ENCODE results near the gene POLA1. TPM values are rescaled to one million over a fixed set of nuclear protein-coding genes. Genes with fewer than 3 reads are reported as not detected.

The POLA1 gene
- total and polyA plus RNA-seq, 2 experiments from 2014 or later, result 19.4 to 22.9 TPM

DNA sequence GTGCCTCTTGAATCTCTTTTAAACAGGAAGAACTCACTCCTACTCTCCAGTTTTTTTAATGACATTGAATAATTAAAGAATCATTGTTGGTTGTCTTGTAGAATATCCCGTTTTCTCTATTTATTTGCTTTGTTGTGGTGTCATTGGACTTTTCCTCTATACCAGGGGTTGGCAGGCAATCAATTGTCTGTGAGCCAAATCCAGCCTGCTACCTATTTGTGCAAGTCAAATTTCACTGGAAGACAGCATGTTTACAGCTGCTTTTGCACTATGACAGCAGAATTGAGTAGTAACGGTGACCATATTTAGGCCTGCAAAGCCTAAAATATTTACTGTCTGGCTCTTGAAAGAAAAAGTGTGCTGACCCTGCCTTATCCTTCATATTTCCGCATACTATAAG is 34.8 kb downstream of the POLA1 start:
- Histone ChIP-seq H3K36me3 (peaks cover 41% of the 10 kb centered on the region), H3K27me3 (no peaks in the 10 kb centered on the region), H3K9me3 (ENCODE audit: low read depth) (no peaks in the 10 kb centered on the region), H3K4me3 (no peak overlapping the region), H3K27ac (no peak overlapping the region), H3K4me1 (ENCODE audit: low read depth) (peaks cover 8% of the 10 kb centered on the region)
- TF ChIP-seq, protein P1, sequence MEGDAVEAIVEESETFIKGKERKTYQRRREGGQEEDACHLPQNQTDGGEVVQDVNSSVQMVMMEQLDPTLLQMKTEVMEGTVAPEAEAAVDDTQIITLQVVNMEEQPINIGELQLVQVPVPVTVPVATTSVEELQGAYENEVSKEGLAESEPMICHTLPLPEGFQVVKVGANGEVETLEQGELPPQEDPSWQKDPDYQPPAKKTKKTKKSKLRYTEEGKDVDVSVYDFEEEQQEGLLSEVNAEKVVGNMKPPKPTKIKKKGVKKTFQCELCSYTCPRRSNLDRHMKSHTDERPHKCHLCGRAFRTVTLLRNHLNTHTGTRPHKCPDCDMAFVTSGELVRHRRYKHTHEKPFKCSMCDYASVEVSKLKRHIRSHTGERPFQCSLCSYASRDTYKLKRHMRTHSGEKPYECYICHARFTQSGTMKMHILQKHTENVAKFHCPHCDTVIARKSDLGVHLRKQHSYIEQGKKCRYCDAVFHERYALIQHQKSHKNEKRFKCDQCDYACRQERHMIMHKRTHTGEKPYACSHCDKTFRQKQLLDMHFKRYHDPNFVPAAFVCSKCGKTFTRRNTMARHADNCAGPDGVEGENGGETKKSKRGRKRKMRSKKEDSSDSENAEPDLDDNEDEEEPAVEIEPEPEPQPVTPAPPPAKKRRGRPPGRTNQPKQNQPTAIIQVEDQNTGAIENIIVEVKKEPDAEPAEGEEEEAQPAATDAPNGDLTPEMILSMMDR (IDR thresholded peaks at IDR 0.05; ENCODE audit: low read depth, low read length), result no peak
- no peak for DNase-seq (ENCODE audit: low read depth in 1 of 2, low spot score in 1 of 2)

DNA sequence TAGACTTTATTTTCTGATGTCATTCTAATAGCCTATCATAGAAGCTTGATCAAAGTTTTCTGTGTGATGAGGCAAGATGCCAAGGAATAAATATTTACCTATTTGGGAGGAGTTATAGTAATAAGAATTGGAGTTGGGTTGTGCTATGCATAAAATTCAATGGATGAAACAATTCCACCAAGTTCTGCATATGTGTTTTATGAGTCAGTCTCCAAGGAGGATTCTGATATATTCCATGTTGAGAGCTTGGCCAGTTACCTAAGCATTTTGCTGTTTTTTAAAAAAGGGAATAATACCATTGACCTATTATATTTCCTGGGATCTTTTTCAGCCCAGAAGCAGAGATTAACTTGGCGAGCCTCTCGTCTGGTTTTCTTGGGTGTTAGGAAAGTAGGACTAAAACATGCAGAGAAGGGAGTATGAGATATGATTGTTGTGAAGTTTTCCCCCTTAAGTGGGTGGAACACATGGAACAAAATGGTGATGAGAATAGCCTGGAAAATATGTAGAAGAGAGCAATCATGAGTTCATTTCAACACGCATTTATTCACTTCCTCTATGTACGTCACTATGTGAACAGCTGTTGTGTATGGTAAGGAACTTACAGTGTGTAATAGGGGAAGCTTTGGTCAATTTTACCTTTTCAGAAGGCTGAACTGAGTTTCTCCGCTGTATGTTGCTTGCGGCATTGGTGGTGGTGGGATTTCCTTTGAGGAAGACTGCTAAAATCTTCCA is 39.2 kb downstream of the POLA1 start:
- TF ChIP-seq, protein P1 (IDR thresholded peaks at IDR 0.05; ENCODE audit: low read depth, low read length), result no peak

DNA sequence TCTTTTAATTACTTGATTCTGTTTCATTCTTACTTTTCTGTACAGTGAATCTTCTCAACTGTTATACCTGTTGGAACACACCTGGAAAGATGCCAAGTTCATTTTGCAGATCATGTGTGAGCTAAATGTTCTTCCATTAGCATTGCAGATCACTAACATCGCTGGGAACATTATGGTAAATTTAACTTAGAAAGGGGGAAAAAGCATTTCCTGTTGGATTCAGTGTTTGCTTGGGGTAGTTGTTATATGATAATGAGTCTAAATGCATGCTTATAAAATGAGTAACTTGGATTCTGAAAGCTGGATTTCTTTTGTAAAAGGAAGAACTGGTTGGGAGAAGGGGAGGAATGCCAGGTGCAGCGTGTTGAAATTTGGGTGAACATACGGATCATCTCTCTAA is 47.6 kb downstream of the POLA1 start:
- Histone ChIP-seq H3K4me1 (ENCODE audit: low read depth) (no peaks in the 10 kb centered on the region), H3K9me3 (ENCODE audit: low read depth) (no peaks in the 10 kb centered on the region), H3K4me3 (no peak overlapping the region), H3K36me3 (peaks cover 36% of the 10 kb centered on the region), H3K27me3 (no peaks in the 10 kb centered on the region), H3K27ac (no peak overlapping the region)
- no peak for DNase-seq (ENCODE audit: low read depth in 1 of 2, low spot score in 1 of 2)
- TF ChIP-seq, protein P1 (IDR thresholded peaks at IDR 0.05; ENCODE audit: low read depth, low read length), result no peak

More for the DNA sequence above, 39.2 kb downstream of the POLA1 start:
- DNase-seq (ENCODE audit: low read depth in 1 of 2, low spot score in 1 of 2), result peak in 1 of 2 donors; percentile 13
- H3K4me3 ChIP-seq, result no peak overlapping the region
- no peak overlapping the region for H3K27ac ChIP-seq
- H3K36me3 ChIP-seq, result peaks cover 27% of the 10 kb centered on the region
- H3K9me3 ChIP-seq (ENCODE audit: low read depth), result no peaks in the 10 kb centered on the region
- H3K27me3 ChIP-seq, result no peaks in the 10 kb centered on the region
- no peaks in the 10 kb centered on the region for H3K4me1 ChIP-seq (ENCODE audit: low read depth)

DNA sequence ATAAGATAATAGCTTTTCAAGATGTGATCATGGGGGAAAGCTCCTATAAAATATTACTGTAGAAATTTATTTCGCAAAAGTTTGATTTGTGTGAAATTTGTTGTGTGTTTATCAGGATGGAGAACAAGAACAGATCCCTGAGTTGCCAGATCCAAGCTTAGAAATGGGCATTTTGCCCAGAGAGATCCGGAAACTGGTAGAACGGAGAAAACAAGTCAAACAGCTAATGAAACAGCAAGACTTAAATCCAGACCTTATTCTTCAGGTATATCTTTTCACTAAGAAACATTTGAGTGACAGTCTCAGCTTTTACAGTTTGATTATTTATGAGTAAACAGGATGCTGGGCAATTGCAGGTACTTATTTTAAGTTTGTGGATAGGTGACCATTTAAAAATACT is 54.5 kb downstream of the POLA1 start:
- no peaks in the 10 kb centered on the region for H3K27me3 ChIP-seq
- DNase-seq (ENCODE audit: low read depth in 1 of 2, low spot score in 1 of 2), result no peak
- H3K4me3 ChIP-seq, result no peak overlapping the region
- no peaks in the 10 kb centered on the region for H3K9me3 ChIP-seq (ENCODE audit: low read depth)
- H3K36me3 ChIP-seq, result peaks cover 24% of the 10 kb centered on the region
- H3K27ac ChIP-seq, result no peak overlapping the region
- TF ChIP-seq, protein P1 (IDR thresholded peaks at IDR 0.05; ENCODE audit: low read depth, low read length), result no peak
- H3K4me1 ChIP-seq (ENCODE audit: low read depth), result no peaks in the 10 kb centered on the region

DNA sequence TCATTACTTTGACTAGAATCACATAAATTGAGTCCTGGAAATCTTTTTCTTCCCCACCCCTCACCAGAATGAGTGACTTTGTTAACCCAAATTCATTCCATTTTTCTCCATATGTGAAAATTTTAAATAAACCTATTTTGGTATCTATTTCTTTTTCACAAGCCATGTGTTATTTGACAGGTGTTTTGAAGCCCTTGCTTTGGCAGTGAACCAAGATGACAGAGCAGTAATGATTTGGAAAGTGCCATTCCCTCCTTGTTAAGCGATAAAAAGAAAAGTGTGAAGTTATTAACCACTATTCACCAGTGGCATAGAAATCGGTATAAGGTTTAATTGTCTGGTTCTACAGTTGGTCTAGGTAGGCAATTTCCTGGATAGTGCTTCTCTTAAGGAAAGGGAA is 66.1 kb downstream of the POLA1 start:
- Histone ChIP-seq H3K4me1 (ENCODE audit: low read depth) (no peaks in the 10 kb centered on the region), H3K4me3 (no peak overlapping the region), H3K36me3 (no peaks in the 10 kb centered on the region), H3K27me3 (no peaks in the 10 kb centered on the region), H3K9me3 (ENCODE audit: low read depth) (no peaks in the 10 kb centered on the region), H3K27ac (no peak overlapping the region)
- DNase-seq (ENCODE audit: low read depth in 1 of 2, low spot score in 1 of 2), result no peak
- TF ChIP-seq, protein P1 (IDR thresholded peaks at IDR 0.05; ENCODE audit: low read depth, low read length), result no peak

All from cardiac muscle cell (in vitro differentiated cells and primary cell).